GM06990 (cell line): ENCODE measurements around the gene DDX17.

Source experiments
- DNase-seq: peaks from one replicate; pipeline ENCODE4 v3.0.0-alpha.2; 2011; ENCODE audit not compliant: insufficient read length; ENCODE audit errors: extremely low read depth
- H3K27me3 ChIP-seq: replicated peaks from 2 replicates; pipeline ENCODE4 v1.6.0; 2011; ENCODE audit warnings: low read length; ENCODE audit not compliant: control insufficient read depth, insufficient read depth
- H3K36me3 ChIP-seq: 2 replicates; pipeline ENCODE4 v1.5.1; 2011; ENCODE audit warnings: low read length; ENCODE audit not compliant: control insufficient read depth, insufficient read depth
- H3K4me3 ChIP-seq: replicated peaks from 2 replicates; pipeline ENCODE4 v1.5.1; 2011; ENCODE audit warnings: low read depth, mild to moderate bottlenecking, control low read depth, low read length
- TF ChIP-seq, protein P1 (sequence below): IDR thresholded peaks from 2 replicates; pipeline ENCODE4 v1.5.1; 2011; ENCODE audit warnings: low read length, control low read depth, mild to moderate bottlenecking, inconsistent platforms; ENCODE audit not compliant: insufficient read depth, poor library complexity, severe bottlenecking

The DDX17 gene

DNA sequence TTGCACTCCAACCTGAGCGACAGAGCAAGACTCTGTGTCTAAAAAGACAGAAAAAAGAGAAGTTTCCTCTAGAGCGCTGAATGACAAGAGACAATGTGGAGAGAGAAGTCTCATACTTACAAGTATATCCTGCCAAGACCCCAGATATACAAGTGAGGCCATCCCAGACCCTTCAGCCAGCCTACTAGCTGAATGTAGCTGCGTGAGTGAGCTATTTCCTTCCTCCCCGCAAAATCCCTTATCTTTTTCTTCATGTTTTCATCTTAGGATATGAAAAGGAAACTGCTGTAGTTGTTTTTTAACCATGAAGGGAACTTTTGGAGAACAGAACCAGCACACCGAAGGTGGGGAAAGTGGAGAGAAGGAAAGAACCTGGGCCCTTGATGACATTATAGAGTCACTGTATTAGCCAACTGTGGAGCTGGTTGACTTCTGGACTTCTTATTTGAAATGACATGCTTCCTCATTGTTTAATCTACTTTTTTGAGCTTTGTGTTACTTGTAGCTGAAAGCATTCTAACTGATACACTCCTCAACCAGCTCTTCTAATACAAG lies 4.4 kb upstream of the DDX17 start:
- TF ChIP-seq, protein P1, sequence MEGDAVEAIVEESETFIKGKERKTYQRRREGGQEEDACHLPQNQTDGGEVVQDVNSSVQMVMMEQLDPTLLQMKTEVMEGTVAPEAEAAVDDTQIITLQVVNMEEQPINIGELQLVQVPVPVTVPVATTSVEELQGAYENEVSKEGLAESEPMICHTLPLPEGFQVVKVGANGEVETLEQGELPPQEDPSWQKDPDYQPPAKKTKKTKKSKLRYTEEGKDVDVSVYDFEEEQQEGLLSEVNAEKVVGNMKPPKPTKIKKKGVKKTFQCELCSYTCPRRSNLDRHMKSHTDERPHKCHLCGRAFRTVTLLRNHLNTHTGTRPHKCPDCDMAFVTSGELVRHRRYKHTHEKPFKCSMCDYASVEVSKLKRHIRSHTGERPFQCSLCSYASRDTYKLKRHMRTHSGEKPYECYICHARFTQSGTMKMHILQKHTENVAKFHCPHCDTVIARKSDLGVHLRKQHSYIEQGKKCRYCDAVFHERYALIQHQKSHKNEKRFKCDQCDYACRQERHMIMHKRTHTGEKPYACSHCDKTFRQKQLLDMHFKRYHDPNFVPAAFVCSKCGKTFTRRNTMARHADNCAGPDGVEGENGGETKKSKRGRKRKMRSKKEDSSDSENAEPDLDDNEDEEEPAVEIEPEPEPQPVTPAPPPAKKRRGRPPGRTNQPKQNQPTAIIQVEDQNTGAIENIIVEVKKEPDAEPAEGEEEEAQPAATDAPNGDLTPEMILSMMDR, result no peak
- no peak for DNase-seq
- no peaks in the 10 kb centered on the region for H3K36me3 ChIP-seq
- H3K4me3 ChIP-seq, result no peak overlapping the region
- H3K27me3 ChIP-seq, result no peaks in the 10 kb centered on the region

DNA sequence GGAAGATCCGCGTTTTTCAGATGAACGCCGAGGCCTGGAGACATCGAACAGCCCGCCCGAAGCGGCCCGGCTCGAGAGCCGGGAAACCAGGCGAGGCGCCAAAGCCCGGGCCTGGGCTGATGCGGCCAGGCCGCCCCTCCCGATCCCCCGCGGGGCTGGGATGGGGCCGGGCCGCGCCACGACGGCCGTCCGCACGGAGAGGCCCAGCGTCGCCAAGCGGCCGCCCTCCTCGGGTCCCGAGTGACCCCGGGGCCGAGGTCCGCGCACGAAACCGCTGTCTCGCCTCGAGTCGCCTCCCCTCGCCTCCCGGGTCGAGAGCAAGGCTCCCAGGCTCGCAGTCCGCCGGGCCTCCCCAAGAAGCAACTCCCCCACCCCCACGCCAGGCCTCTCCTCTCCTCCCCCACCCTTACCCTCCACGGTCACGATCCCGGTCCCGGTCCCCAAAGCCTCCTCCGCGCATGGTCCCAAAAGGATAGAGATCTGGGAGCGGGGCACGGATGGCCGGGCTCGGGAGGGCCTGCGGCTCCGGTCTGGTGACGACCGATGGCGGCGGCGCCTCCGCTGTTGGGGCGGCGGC lies 482 bp downstream of the DDX17 start:
- no peak for DNase-seq
- no peaks in the 10 kb centered on the region for H3K27me3 ChIP-seq
- peak overlapping the region; percentile 95 for H3K4me3 ChIP-seq

DNA sequence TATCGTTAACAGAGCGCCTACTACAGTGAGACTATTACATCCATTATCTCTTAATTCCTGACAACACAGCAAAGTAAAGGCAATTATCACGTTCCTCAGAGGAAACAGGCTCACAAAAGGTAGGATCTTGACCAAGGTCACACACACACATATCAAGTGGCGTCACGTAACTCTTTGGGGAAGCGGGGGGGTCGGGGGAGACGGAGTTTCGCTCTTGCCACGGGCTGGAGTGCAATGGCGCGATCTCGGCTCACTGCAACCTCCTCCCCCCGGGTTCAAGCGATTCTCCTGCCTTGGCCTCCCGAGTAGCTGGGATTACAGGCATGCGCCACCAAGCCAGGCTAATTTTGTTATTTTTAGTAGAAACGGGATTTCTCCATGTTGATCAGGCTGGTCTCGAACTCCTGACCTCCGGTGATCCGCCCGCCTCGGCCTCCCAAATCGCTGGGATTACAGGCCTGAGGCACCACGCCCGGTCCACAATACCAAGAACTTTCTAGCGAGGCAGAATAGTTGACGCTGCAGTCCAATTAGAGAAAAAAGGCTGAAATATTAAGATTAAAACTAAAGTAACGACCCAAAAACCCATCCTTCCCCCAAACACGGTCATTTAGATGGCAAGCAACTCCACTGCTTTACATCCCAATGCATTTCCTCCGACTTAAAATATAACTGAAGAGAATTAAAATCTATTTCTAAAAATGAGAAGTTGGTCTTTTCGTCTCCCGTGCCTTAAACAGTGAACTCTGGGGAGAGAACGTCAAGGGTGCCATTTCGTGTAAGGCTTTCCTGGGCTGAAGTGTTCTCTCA lies 1.2 kb downstream of the DDX17 start:
- Histone ChIP-seq H3K27me3 (no peaks in the 10 kb centered on the region), H3K4me3 (peak overlapping the region; percentile 95), H3K36me3 (peaks cover 6% of the 10 kb centered on the region)
- peak; percentile 62 for DNase-seq
- TF ChIP-seq, protein P1, result no peak

More for the DNA sequence above, 482 bp downstream of the DDX17 start:
- peaks cover 4% of the 10 kb centered on the region for H3K36me3 ChIP-seq
- TF ChIP-seq, protein P1, result no peak

DNA sequence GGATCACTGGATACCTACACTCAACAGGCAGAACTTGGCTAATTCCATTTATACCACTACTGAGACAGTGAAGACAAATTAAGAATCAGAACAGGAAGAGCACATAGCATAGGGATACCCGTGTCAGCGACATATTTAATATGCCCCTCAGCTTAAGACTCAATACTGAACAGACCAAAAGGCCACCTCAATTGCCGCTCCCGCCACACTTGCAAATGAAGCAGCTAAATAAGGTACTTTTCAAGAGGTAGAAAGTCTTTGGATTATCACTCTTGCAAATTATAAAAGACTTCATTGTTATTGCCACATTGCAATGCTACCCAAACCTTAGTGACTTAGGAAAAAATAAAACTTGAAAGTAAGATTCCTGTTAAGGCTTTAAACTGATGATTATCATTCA lies 3.1 kb downstream of the DDX17 start:
- no peak for DNase-seq
- H3K27me3 ChIP-seq, result no peaks in the 10 kb centered on the region
- H3K4me3 ChIP-seq, result peak overlapping the region; percentile 95
- TF ChIP-seq, protein P1, result no peak
- peaks cover 15% of the 10 kb centered on the region for H3K36me3 ChIP-seq

DNA sequence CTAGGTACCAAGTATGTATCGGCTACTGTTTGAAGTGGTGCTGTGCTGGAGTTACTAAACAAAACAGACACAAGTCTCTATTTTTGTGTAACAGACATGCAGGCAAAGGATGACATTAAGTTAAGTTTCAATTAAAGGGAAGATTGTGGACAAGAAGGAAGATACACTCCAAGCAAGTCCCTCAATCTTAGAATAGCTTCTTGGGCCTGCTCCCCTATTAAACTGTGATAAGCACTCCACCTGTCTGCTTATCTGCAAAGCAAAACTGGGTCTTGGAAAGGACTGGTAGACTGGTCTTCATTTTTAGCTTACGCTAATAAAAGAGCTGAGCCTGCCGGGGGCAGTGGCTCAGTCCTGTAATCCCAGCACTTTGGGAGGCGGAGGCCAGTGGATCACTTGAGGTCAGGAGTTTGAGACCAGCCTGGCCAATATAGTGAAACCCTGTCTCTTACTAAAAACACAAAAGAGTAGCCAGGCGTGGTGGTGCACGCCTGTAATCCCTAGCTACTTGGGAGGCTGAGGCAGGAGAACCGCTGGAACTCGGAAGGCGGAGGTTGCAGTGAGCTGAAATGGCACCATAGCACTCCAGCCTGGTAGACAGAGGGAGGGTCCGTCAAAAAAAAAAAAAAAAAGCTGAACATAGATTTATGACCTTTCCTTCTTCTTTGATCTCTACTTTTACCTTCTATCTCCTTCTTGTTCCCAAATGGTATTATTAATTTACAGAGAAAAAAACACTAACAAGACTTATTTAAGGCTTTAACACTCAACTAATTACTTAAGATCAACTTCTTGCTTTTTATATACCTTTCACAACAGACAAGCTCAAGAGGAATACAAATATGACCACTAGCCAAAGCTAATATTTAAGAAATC lies 4.1 kb downstream of the DDX17 start:
- Histone ChIP-seq H3K36me3 (peaks cover 19% of the 10 kb centered on the region), H3K4me3 (no peak overlapping the region), H3K27me3 (no peaks in the 10 kb centered on the region)
- TF ChIP-seq, protein P1, result no peak
- DNase-seq, result no peak
